Measurements from ENCODE around the gene DGKE.
A peak's percentile ranks its signal among the peaks of the same experiment; 100 is the strongest.

DGKE gene

GRCh38 chr17:56832446-56832845, 1.5 kb upstream of the DGKE start:
- H2AFZ ChIP-seq (ENCODE audit: low read depth, low read length, severe bottlenecking): peak overlapping the region; percentile 87
- peak overlapping the region; percentile 71 for H3K9ac ChIP-seq (ENCODE audit: low read length)
- 0 out of 2 replicates have a peak, but pooled peaks cover 2% of the 10 kb centered on the region for H4K20me1 ChIP-seq (ENCODE audit: low read depth, low read length)
- no peaks in the 10 kb centered on the region for H3K9me3 ChIP-seq (ENCODE audit: insufficient read depth, low read length)
- peaks cover 7% of the 10 kb centered on the region; the same call in 1 of the 2 replicates for H3F3A ChIP-seq (ENCODE audit: insufficient read depth)
- H3K36me3 ChIP-seq (ENCODE audit: low read length): peaks cover 6% of the 10 kb centered on the region; the same call in 1 of the 2 replicates
- peak overlapping the region; percentile 86 for H3K4me2 ChIP-seq (ENCODE audit: low read depth, low read length, poor library complexity, severe bottlenecking)
- H3K79me2 ChIP-seq (ENCODE audit: insufficient read depth, low read length): no peaks in the 10 kb centered on the region
- TF ChIP-seq EZH2phosphoT487 (conservative IDR thresholded peaks at IDR 0.05; ENCODE audit: low read length) (no peak), CTCF (IDR thresholded peaks at IDR 0.05; ENCODE audit: insufficient read depth, low read length, poor library complexity, severe bottlenecking) (no peak)
- no peaks in the 10 kb centered on the region for H3K9me2 ChIP-seq (replicated peaks; ENCODE audit: insufficient read depth, low read length)
- peak overlapping the region; percentile 80 for H3K4me3 ChIP-seq (ENCODE audit: insufficient read depth, low read length, poor library complexity, severe bottlenecking)
- H3K27me3 ChIP-seq (ENCODE audit: low read length): no peaks in the 10 kb centered on the region
- peak overlapping the region; percentile 40; the same call in 1 of the 2 replicates for H3K27ac ChIP-seq (ENCODE audit: low read depth, low read length)

- Histone ChIP-seq H3K79me2 (ENCODE audit: insufficient read depth, low read length) (0 out of 2 replicates have a peak, but pooled peaks cover 3% of the 10 kb centered on the region), H4K20me1 (ENCODE audit: low read depth, low read length) (0 out of 2 replicates have a peak, but pooled peaks cover 2% of the 10 kb centered on the region), H2AFZ (ENCODE audit: low read depth, low read length, severe bottlenecking) (peak overlapping the region; percentile 87), H3K27me3 (ENCODE audit: low read length) (no peaks in the 10 kb centered on the region), H3K4me3 (ENCODE audit: insufficient read depth, low read length, poor library complexity, severe bottlenecking) (peak overlapping the region; percentile 80), H3K9me2 (replicated peaks; ENCODE audit: insufficient read depth, low read length) (no peaks in the 10 kb centered on the region), H3F3A (ENCODE audit: insufficient read depth) (peaks cover 11% of the 10 kb centered on the region; the same call in 1 of the 2 replicates), H3K4me2 (ENCODE audit: low read depth, low read length, poor library complexity, severe bottlenecking) (peak overlapping the region; percentile 86), H3K27ac (ENCODE audit: low read depth, low read length) (peak overlapping the region; percentile 40), H3K9ac (ENCODE audit: low read length) (peak overlapping the region; percentile 71), H3K36me3 (ENCODE audit: low read length) (peaks cover 8% of the 10 kb centered on the region; the same call in 1 of the 2 replicates), H3K9me3 (ENCODE audit: insufficient read depth, low read length) (no peaks in the 10 kb centered on the region)
- no peak for TF ChIP-seq CTCF (IDR thresholded peaks at IDR 0.05; ENCODE audit: insufficient read depth, low read length, poor library complexity, severe bottlenecking)
- TF ChIP-seq EZH2phosphoT487 (conservative IDR thresholded peaks at IDR 0.05; ENCODE audit: low read length): no peak
These were observed 718 bp upstream of the DGKE start for GRCh38 chr17:56833057-56833808.

GRCh38 chr17:56834380-56835263, 671 bp downstream of the DGKE start:
- Histone ChIP-seq H4K20me1 (ENCODE audit: low read depth, low read length) (0 out of 2 replicates have a peak, but pooled peaks cover 2% of the 10 kb centered on the region), H3K36me3 (ENCODE audit: low read length) (peaks cover 13% of the 10 kb centered on the region), H3K4me2 (ENCODE audit: low read depth, low read length, poor library complexity, severe bottlenecking) (peak overlapping the region; percentile 86), H3K9me3 (ENCODE audit: insufficient read depth, low read length) (no peaks in the 10 kb centered on the region), H3K27ac (ENCODE audit: low read depth, low read length) (peak overlapping the region; percentile 25; the same call in 1 of the 2 replicates), H3K79me2 (ENCODE audit: insufficient read depth, low read length) (0 out of 2 replicates have a peak, but pooled peaks cover 6% of the 10 kb centered on the region), H2AFZ (ENCODE audit: low read depth, low read length, severe bottlenecking) (peak overlapping the region; percentile 88), H3K9me2 (replicated peaks; ENCODE audit: insufficient read depth, low read length) (no peaks in the 10 kb centered on the region), H3K4me3 (ENCODE audit: insufficient read depth, low read length, poor library complexity, severe bottlenecking) (peak overlapping the region; percentile 80), H3K27me3 (ENCODE audit: low read length) (no peaks in the 10 kb centered on the region), H3K9ac (ENCODE audit: low read length) (peak overlapping the region; percentile 71), H3F3A (ENCODE audit: insufficient read depth) (peaks cover 11% of the 10 kb centered on the region; the same call in 1 of the 2 replicates)
- no peak for TF ChIP-seq EZH2phosphoT487 (conservative IDR thresholded peaks at IDR 0.05; ENCODE audit: low read length)
- TF ChIP-seq CTCF (IDR thresholded peaks at IDR 0.05; ENCODE audit: insufficient read depth, low read length, poor library complexity, severe bottlenecking): no peak
